Right lobe of liver (tissue), 4 donors: ENCODE measurements around the gene EXOC4.

ENCODE experiments used
- CTCF ChIP-seq, 4 donors: fragments of 200-600 bp in 3 of 4; fragments of 450-650 bp in 1 of 4; IDR thresholded peaks; one replicate each; pipeline versions ENCODE4 v1.5.1 to v1.8.0; 2016 to 2022; ENCODE audit warnings: antibody characterized with exemption in 4 of 4, mild to moderate bottlenecking in 2 of 4
- POLR2A ChIP-seq: fragments of 450-650 bp; IDR thresholded peaks from one replicate; pipeline ENCODE4 v1.6.1; 2017; ENCODE audit warnings: antibody characterized with exemption, mild to moderate bottlenecking
- donor health status: DM: no; HTN: no; CAD: no.
- donor health status: DM: no; HTN: no; CAD: no.
- donor health status: DM: no; HTN: yes; CAD: no.

- no peak for TF ChIP-seq CTCF (IDR thresholded peaks at IDR 0.05)
- TF ChIP-seq POLR2A: no peak
Observed at GRCh38 chr7:133382775-133383559, 130.1 kb downstream of the EXOC4 start.
